Measurements from ENCODE around the gene SLAIN2.

GRCh38 chr4:48339642-48340041, 1.7 kb upstream of the SLAIN2 start:
- TF ChIP-seq CREB1 (CRISPR knock-in tag; IDR thresholded peaks at IDR 0.05; ENCODE audit: low read depth) (no peak), POLR2AphosphoS5 (IDR thresholded peaks at IDR 0.05; ENCODE audit: low read depth) (no peak), CTCF (conservative IDR thresholded peaks at IDR 0.05; ENCODE audit: low read depth in 2 of 2) (no peak), EZH2 (IDR thresholded peaks at IDR 0.05; ENCODE audit: low read depth, unreplicated experiment) (no peak), EZH2phosphoT487 (IDR thresholded peaks at IDR 0.05; ENCODE audit: unreplicated experiment) (no peak), ETS1 (IDR thresholded peaks at IDR 0.05) (no peak), NANOG (IDR thresholded peaks at IDR 0.05; ENCODE audit: borderline replicate concordance) (no peak), STAT1 (IDR thresholded peaks at IDR 0.05; ENCODE audit: unreplicated experiment) (no peak), JUNB (IDR thresholded peaks at IDR 0.05; ENCODE audit: unreplicated experiment) (no peak), REST (IDR thresholded peaks at IDR 0.05; ENCODE audit: unreplicated experiment) (no peak)

All from GM23338 (cell line).